Measurements from ENCODE around the gene PLXDC2. TPM values are rescaled to one million over a fixed set of nuclear protein-coding genes. Genes with fewer than 3 reads are reported as not detected.
A peak's percentile ranks its signal among the peaks of the same experiment; 100 is the strongest.

The PLXDC2 gene
- total and polyA plus RNA-seq, 10 donors, result 1.8 to 50.4 (median 29.7) TPM

GRCh38 chr10:19952224-19953010 lies 136.2 kb downstream of the PLXDC2 start:
- Histone ChIP-seq H3K36me3 (no peaks in the 10 kb centered on the region), H3K4me1 (peaks cover 0 to 23% (median 7%) of the 10 kb centered on the region in 6 donors), H3K27ac (peak overlapping the region in 1 of 8 donors; percentile 13), H3K9me3 (peaks cover 0 to 4% (median 0%) of the 10 kb centered on the region in 8 donors), H3K4me3 (no peak overlapping the region), H3K27me3 (replicated peaks in 1 of 7) (no peaks in the 10 kb centered on the region)
- TF ChIP-seq POLR2AphosphoS5 (IDR thresholded peaks at IDR 0.05), result no peak
- TF ChIP-seq POLR2A (IDR thresholded peaks at IDR 0.05), result no peak
- TF ChIP-seq, protein P1, sequence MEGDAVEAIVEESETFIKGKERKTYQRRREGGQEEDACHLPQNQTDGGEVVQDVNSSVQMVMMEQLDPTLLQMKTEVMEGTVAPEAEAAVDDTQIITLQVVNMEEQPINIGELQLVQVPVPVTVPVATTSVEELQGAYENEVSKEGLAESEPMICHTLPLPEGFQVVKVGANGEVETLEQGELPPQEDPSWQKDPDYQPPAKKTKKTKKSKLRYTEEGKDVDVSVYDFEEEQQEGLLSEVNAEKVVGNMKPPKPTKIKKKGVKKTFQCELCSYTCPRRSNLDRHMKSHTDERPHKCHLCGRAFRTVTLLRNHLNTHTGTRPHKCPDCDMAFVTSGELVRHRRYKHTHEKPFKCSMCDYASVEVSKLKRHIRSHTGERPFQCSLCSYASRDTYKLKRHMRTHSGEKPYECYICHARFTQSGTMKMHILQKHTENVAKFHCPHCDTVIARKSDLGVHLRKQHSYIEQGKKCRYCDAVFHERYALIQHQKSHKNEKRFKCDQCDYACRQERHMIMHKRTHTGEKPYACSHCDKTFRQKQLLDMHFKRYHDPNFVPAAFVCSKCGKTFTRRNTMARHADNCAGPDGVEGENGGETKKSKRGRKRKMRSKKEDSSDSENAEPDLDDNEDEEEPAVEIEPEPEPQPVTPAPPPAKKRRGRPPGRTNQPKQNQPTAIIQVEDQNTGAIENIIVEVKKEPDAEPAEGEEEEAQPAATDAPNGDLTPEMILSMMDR (IDR thresholded peaks at IDR 0.05 in 8 of 11, conservative IDR thresholded peaks at IDR 0.05 in 3 of 11), result no peak
- WGBS, 5 donors, result 73 to 86% (median 78%) methylated on average over 7 of the region's 7 CpGs
- no peak for DNase-seq
- intact Hi-C loops (cut with DNase I; ENCODE audit: low total_unique reads), result no loop called here

GRCh38 chr10:19954601-19955000 lies 138.4 kb downstream of the PLXDC2 start:
- 83 to 93% (median 92%) methylated on average over 2 of the region's 2 CpGs for WGBS, 5 donors
- no peak overlapping the region for H3K4me3 ChIP-seq
- intact Hi-C loops (cut with DNase I; ENCODE audit: low total_unique reads), result no loop called here

GRCh38 chr10:19956516-19957032 lies 140.3 kb downstream of the PLXDC2 start:
- Histone ChIP-seq H3K36me3 (no peaks in the 10 kb centered on the region), H3K4me1 (peaks cover 0 to 34% (median 8%) of the 10 kb centered on the region in 6 donors), H3K27me3 (replicated peaks in 1 of 7) (no peaks in the 10 kb centered on the region), H3K9me3 (no peaks in the 10 kb centered on the region), H3K4me3 (no peak overlapping the region), H3K27ac (no peak overlapping the region)
- intact Hi-C loops (cut with DNase I; ENCODE audit: low total_unique reads), result no loop called here
- no peak for TF ChIP-seq POLR2AphosphoS5 (IDR thresholded peaks at IDR 0.05)
- no peak for DNase-seq
- WGBS, 5 donors, result 92 to 97% (median 94%) methylated on average over 2 of the region's 2 CpGs

More at GRCh38 chr10:19954601-19955000, 138.4 kb downstream of the PLXDC2 start:
- peaks cover 0 to 34% (median 8%) of the 10 kb centered on the region in 6 donors for H3K4me1 ChIP-seq
- H3K27ac ChIP-seq, result no peak overlapping the region
- no peak for DNase-seq
- H3K36me3 ChIP-seq, result no peaks in the 10 kb centered on the region
- TF ChIP-seq, protein P1 (IDR thresholded peaks at IDR 0.05 in 8 of 11, conservative IDR thresholded peaks at IDR 0.05 in 3 of 11), result no peak
- TF ChIP-seq POLR2A (IDR thresholded peaks at IDR 0.05), result no peak
- no peak for TF ChIP-seq POLR2AphosphoS5 (IDR thresholded peaks at IDR 0.05)
- H3K9me3 ChIP-seq, result peaks cover 0 to 4% (median 0%) of the 10 kb centered on the region in 8 donors
- H3K27me3 ChIP-seq (replicated peaks in 1 of 7), result no peaks in the 10 kb centered on the region

- H3K27me3 ChIP-seq (replicated peaks in 1 of 7), result no peaks in the 10 kb centered on the region
- TF ChIP-seq POLR2A (IDR thresholded peaks at IDR 0.05) (no peak), POLR2AphosphoS5 (IDR thresholded peaks at IDR 0.05) (no peak)
- TF ChIP-seq, protein P1 (IDR thresholded peaks at IDR 0.05 in 8 of 11, conservative IDR thresholded peaks at IDR 0.05 in 3 of 11), result no peak
- H3K27ac ChIP-seq, result peak overlapping the region in 1 of 8 donors; percentile 26
- no peak for DNase-seq
- intact Hi-C loops (cut with DNase I; ENCODE audit: low total_unique reads), result no loop called here
- H3K9me3 ChIP-seq, result no peaks in the 10 kb centered on the region
- H3K36me3 ChIP-seq, result no peaks in the 10 kb centered on the region
- no peak overlapping the region for H3K4me3 ChIP-seq
- peaks cover 0 to 23% (median 4%) of the 10 kb centered on the region in 6 donors for H3K4me1 ChIP-seq
These were observed 142.6 kb downstream of the PLXDC2 start for GRCh38 chr10:19958787-19959186.
